Lower leg skin (tissue), 3 donors: ENCODE results near the gene ZNF627.

Source experiments
- CTCF ChIP-seq, 3 donors: fragments of 450-650 bp; IDR thresholded peaks; one replicate each; pipeline ENCODE4 v1.5.1; 2016; ENCODE audit warnings: antibody characterized with exemption in 3 of 3, mild to moderate bottlenecking in 3 of 3, moderate library complexity in 2 of 3
- POLR2A ChIP-seq, 2 donors: fragments of 450-650 bp; IDR thresholded peaks; one replicate each; pipeline ENCODE4 v1.6.1; 2016 to 2017; ENCODE audit warnings: antibody characterized with exemption in 2 of 2, mild to moderate bottlenecking in 1 of 2, moderate library complexity in 1 of 2

GRCh38 chr19:11556634-11557420 is 40.5 kb upstream of the ZNF627 start:
- TF ChIP-seq POLR2A (IDR thresholded peaks at IDR 0.05) (no peak), CTCF (IDR thresholded peaks at IDR 0.05) (no peak)
